ENCODE measurements around the gene FKBP15.

FKBP15 gene

GRCh38 chr9:113221003-113221799 is at the start of gene FKBP15, which contains the start of gene SLC31A1 (continued):
- TF ChIP-seq GLIS1 (tag by site-specific recombination; IDR thresholded peaks at IDR 0.05) = peak; percentile 64
- TF ChIP-seq ZNF76 (tag by site-specific recombination; IDR thresholded peaks at IDR 0.05; ENCODE audit: borderline replicate concordance, low read depth) = peak; percentile 91
- TF ChIP-seq KLF7 (tag by site-specific recombination; IDR thresholded peaks at IDR 0.05; ENCODE audit: borderline replicate concordance) = no peak
- no peak for TF ChIP-seq ZNF223 (tag by site-specific recombination; IDR thresholded peaks at IDR 0.05)
- 0 out of 2 replicates have a peak, but pooled peaks have one; percentile 17 for TF ChIP-seq ZFP37 (tag by site-specific recombination; IDR thresholded peaks at IDR 0.05)
- TF ChIP-seq GLIS2 (tag by site-specific recombination; IDR thresholded peaks at IDR 0.05) = peak; percentile 42; the same call in 1 of the 2 replicates
- TF ChIP-seq ZNF600 (tag by site-specific recombination; IDR thresholded peaks at IDR 0.05) = peak; percentile 88
- no peak for TF ChIP-seq ZNF391 (tag by site-specific recombination; IDR thresholded peaks at IDR 0.05; ENCODE audit: borderline replicate concordance, low read depth)
- no peak for TF ChIP-seq ZNF658 (tag by site-specific recombination; IDR thresholded peaks at IDR 0.05)
- TF ChIP-seq ZNF26 (tag by site-specific recombination; IDR thresholded peaks at IDR 0.05) = no peak
- TF ChIP-seq GFI1B (tag by site-specific recombination; IDR thresholded peaks at IDR 0.05) = no peak
- peak; percentile 25; the same call in 1 of the 2 replicates for TF ChIP-seq KLF16 (tag by site-specific recombination; IDR thresholded peaks at IDR 0.05)
- TF ChIP-seq ZNF426 (tag by site-specific recombination; IDR thresholded peaks at IDR 0.05) = no peak
- TF ChIP-seq ZNF174 (tag by site-specific recombination; IDR thresholded peaks at IDR 0.05) = no peak

DNA sequence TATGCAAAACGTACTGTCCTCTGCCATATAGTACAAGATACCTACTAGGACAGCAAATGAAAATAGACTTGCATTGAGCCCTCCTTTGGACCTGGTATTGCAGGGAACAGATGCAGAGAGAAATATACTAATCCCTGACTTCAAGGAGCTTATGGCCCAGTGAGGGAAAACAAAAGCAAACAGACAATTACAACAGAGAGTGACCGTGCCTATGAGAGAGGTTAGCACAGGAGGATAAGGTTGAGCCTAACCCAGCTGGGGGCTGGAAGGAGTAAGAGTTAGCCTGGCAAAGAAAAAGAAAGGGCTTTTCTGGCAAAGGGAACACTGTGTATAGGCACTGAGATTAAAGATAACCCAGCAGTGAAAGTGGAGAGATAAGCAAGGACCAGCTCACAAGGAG is 48.8 kb upstream of the FKBP15 start:
- POLR2A ChIA-PET = interaction anchor here (1.0 kb wide), 1 partner anchor 140 kb away, joined by 3 read pairs; the partner anchor contains the start of genes C9orf43 and POLE3
- Histone ChIP-seq H3K4me3 (ENCODE audit: low read depth, low read length) (no peak overlapping the region), H3K36me3 (ENCODE audit: control insufficient read depth in 2 of 2, insufficient read depth in 1 of 2, low read length in 2 of 2) (peaks cover 17 to 71% of the 10 kb centered on the region in 2 experiments), H3K9me3 (ENCODE audit: control insufficient read depth, insufficient read depth, low read depth, low read length) (no peaks in the 10 kb centered on the region), H3K27ac (ENCODE audit: extremely low read depth, low read depth, low read length) (no peak overlapping the region), H3K4me1 (ENCODE audit: control insufficient read depth, insufficient read depth, low read length) (0 out of 2 replicates have a peak, but pooled peaks cover 3% of the 10 kb centered on the region)
- no peak for TF ChIP-seq GLIS2 (tag by site-specific recombination; IDR thresholded peaks at IDR 0.05)
- TF ChIP-seq, protein P1, sequence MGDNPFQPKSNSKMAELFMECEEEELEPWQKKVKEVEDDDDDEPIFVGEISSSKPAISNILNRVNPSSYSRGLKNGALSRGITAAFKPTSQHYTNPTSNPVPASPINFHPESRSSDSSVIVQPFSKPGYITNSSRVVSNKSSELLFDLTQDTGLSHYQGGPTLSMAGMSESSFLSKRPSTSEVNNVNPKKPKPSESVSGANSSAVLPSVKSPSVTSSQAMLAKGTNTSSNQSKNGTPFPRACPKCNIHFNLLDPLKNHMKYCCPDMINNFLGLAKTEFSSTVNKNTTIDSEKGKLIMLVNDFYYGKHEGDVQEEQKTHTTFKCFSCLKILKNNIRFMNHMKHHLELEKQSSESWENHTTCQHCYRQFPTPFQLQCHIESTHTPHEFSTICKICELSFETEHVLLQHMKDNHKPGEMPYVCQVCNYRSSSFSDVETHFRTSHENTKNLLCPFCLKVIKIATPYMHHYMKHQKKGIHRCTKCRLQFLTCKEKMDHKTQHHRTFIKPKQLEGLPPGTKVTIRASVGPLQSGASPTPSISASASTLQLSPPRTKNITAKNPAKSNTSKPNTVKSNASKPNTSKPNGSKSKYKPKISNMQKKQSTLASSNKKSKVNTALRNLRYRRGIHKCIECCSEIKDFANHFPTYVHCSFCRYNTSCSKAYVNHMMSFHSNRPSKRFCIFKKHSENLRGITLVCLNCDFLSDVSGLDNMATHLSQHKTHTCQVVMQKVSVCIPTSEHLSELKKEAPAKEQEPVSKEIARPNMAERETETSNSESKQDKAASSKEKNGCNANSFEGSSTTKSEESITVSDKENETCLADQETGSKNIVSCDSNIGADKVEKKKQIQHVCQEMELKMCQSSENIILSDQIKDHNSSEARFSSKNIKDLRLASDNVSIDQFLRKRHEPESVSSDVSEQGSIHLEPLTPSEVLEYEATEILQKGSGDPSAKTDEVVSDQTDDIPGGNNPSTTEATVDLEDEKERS (tag by site-specific recombination; IDR thresholded peaks at IDR 0.05) = no peak
- no peak for TF ChIP-seq ZNF121 (tag by site-specific recombination; IDR thresholded peaks at IDR 0.05)
- no peak for TF ChIP-seq ZNF404 (tag by site-specific recombination; IDR thresholded peaks at IDR 0.05)
- no peak for TF ChIP-seq ZNF10 (tag by site-specific recombination; IDR thresholded peaks at IDR 0.05)
- CTCF ChIA-PET = interaction anchor here (0.5 to 1.2 kb wide), 4 partner anchors 42 to 385 kb away, joined by 3 to 6 read pairs (median 4); no protein-coding TSS in a partner anchor

DNA sequence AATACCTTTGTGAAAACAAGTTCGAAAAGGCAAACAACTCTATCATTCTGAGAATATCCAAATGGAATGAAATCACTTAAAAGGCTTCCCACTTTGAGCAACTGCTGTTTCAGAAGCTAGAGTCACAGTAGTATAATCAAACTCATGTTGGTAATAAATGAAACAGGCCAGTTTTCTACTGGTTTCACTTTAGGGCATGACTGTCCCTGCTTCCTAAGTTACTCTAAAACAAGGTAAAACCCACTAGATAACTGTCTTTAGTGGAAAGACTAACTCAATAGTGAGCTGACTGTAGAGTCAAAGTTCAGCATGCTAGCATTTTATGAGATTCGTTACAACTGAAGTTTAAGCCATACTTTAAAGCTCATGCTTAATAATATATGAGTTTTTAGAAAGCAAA is 48.3 kb upstream of the FKBP15 start:
- POLR2A ChIA-PET = interaction anchor here (1.0 kb wide), 1 partner anchor 141 kb away, joined by 3 read pairs; the partner anchor contains the start of genes C9orf43 and POLE3
- no peaks in the 10 kb centered on the region for H3K9me3 ChIP-seq (ENCODE audit: control insufficient read depth, insufficient read depth, low read depth, low read length)
- 0 out of 2 replicates have a peak, but pooled peaks cover 3% of the 10 kb centered on the region for H3K4me1 ChIP-seq (ENCODE audit: control insufficient read depth, insufficient read depth, low read length)
- TF ChIP-seq ZNF555 (tag by site-specific recombination; conservative IDR thresholded peaks at IDR 0.05) (no peak), YY2 (tag by site-specific recombination; IDR thresholded peaks at IDR 0.05) (no peak), ZNF10 (tag by site-specific recombination; IDR thresholded peaks at IDR 0.05) (no peak)
- CTCF ChIA-PET = interaction anchor here (0.9 to 1.2 kb wide), 3 partner anchors 42 to 386 kb away, joined by 3 to 6 read pairs (median 5); no protein-coding TSS in a partner anchor
- H3K4me3 ChIP-seq (ENCODE audit: low read depth, low read length) = no peak overlapping the region
- peaks cover 17 to 73% of the 10 kb centered on the region in 2 experiments for H3K36me3 ChIP-seq (ENCODE audit: control insufficient read depth in 2 of 2, insufficient read depth in 1 of 2, low read length in 2 of 2)
- H3K27ac ChIP-seq (ENCODE audit: extremely low read depth, low read depth, low read length) = no peak overlapping the region

Measured in HEK293 (cell line).